Colonic mucosa (tissue), 4 donors: Measurements from ENCODE around the gene GABRD. TPM values are rescaled to one million over a fixed set of nuclear protein-coding genes. Genes with fewer than 3 reads are reported as not detected.

Experiments
- DNase-seq: peaks from one replicate; pipeline ENCODE4 v3.0.0-alpha.2; 2020
- H3K27ac ChIP-seq: fragments of 200-600 bp; one replicate; pipeline ENCODE4 v1.8.0; 2021
- H3K27me3 ChIP-seq: fragments of 200-600 bp; one replicate; pipeline ENCODE4 v1.8.0; 2021
- H3K36me3 ChIP-seq: fragments of 200-600 bp; one replicate; pipeline ENCODE4 v1.8.0; 2021
- H3K4me1 ChIP-seq: fragments of 200-600 bp; one replicate; pipeline ENCODE4 v1.8.0; 2021; ENCODE audit warnings: mild to moderate bottlenecking
- H3K4me3 ChIP-seq: fragments of 200-600 bp; one replicate; pipeline ENCODE4 v1.8.0; 2021
- H3K9ac ChIP-seq, 2 donors: one replicate each; pipeline ENCODE4 v1.7.0; 2013; ENCODE audit warnings: control low read depth in 2 of 2, low read depth in 2 of 2, low read length in 2 of 2
- H3K9me3 ChIP-seq: fragments of 200-600 bp; one replicate; pipeline ENCODE4 v1.8.0; 2021
- intact Hi-C: fragments of 100-400 bp; cut with DNase I; formaldehyde crosslinking; loops from one replicate; pipeline ENCODE4 v1.14.1; 2022
- total RNA-seq, 2 donors: library from RNA; stranded (reverse); fragmentation: NEBNext Ultra II Directional in 1 of 2; extraction: Animal tissue kit (Norgen Biotek cat#: 25700) in 1 of 2; gene quantifications; one replicate each; pipeline ENCODE4 v1.2.1, GENCODE V29; 2021
- TF ChIP-seq, protein P1 (sequence below): fragments of 200-600 bp; IDR thresholded peaks from one replicate; pipeline ENCODE4 v1.8.0; 2022; ENCODE audit warnings: antibody characterized with exemption, mild to moderate bottlenecking
- donor health status: healthy.
- donor health status: DM: no; HTN: no; CAD: no.
- donor health status: DM: no; HTN: no; CAD: no.

Gene GABRD
- total RNA-seq, 2 donors from 2014 or later, result 0.15 to 0.21 TPM

DNA sequence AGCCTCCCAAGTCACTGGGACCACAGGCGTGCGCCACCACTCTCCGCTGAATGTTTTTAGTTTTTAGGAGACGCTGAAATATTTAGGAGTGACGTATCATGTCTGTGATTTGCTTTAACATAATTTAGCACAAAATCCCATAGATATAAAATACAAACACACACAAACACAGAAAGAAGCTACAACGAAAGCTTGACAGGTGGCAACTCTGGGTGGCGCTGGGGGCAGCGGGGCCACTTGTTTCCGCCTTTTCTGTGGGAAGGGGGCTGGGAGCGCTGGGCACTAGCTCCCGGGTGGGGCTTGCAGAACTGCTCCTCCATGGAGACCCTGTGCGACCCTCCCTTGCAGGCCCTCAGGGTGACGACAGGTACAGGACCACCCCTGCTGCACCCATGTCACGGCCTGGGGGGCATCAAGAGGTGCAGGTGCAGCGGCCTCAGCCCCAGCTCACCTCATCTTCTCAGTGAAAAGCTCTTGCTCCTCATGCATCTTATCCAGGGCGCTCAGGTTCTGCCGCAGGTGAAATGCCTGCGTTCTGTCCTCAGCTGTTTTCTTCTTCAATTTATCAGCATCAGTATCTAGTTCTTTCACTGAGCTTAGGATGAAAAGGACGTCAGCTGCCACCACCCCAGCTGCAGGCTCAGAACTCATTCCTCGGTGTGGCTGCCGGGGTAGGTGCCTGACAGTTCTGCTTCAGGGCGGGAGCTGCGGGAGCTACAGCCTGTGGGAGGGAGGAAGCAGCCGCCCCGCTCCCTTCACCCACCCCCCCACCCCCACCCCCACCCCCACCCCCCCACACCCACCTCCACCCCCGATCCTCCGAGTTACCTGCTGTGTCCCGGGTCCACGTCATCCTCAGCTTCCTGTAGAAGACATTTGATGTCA lies 30.8 kb upstream of the GABRD start:
- H3K9me3 ChIP-seq, result no peaks in the 10 kb centered on the region
- H3K27me3 ChIP-seq, result no peaks in the 10 kb centered on the region
- TF ChIP-seq, protein P1, sequence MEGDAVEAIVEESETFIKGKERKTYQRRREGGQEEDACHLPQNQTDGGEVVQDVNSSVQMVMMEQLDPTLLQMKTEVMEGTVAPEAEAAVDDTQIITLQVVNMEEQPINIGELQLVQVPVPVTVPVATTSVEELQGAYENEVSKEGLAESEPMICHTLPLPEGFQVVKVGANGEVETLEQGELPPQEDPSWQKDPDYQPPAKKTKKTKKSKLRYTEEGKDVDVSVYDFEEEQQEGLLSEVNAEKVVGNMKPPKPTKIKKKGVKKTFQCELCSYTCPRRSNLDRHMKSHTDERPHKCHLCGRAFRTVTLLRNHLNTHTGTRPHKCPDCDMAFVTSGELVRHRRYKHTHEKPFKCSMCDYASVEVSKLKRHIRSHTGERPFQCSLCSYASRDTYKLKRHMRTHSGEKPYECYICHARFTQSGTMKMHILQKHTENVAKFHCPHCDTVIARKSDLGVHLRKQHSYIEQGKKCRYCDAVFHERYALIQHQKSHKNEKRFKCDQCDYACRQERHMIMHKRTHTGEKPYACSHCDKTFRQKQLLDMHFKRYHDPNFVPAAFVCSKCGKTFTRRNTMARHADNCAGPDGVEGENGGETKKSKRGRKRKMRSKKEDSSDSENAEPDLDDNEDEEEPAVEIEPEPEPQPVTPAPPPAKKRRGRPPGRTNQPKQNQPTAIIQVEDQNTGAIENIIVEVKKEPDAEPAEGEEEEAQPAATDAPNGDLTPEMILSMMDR, result no peak
- H3K9ac ChIP-seq, result no peak overlapping the region
- intact Hi-C loops, result no loop called here
- no peaks in the 10 kb centered on the region for H3K36me3 ChIP-seq
- no peaks in the 10 kb centered on the region for H3K4me1 ChIP-seq
- DNase-seq, result no peak
- no peak overlapping the region for H3K27ac ChIP-seq
- H3K4me3 ChIP-seq, result no peak overlapping the region

- Histone ChIP-seq H3K9ac (no peak overlapping the region), H3K36me3 (no peaks in the 10 kb centered on the region)
Observed at GRCh38 chr1:1989102-1989542, 30.0 kb upstream of the GABRD start.

DNA sequence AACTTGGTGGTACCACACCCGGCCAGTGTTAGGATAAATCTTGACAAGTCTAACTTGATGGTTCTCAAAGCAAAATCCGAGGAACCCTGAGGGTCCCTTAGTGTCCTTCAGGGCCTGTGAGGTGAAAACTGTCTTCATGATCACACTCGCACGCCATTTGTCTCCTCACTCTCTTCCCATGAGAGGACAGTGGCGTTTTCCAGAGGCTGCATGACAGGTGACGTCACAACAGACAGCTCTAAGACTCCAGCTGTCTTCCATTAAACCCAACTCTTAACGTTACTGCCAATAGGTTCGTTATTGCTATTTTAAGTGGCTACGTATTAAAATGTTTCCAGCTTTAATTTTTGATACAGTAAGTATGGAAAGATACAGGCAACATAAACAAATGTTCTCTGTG lies 29.4 kb upstream of the GABRD start:
- Histone ChIP-seq H3K36me3 (no peaks in the 10 kb centered on the region), H3K4me1 (no peaks in the 10 kb centered on the region), H3K27ac (no peak overlapping the region), H3K9me3 (no peaks in the 10 kb centered on the region), H3K27me3 (no peaks in the 10 kb centered on the region), H3K9ac (no peak overlapping the region), H3K4me3 (no peak overlapping the region)
- DNase-seq, result no peak
- intact Hi-C loops, result no loop called here
- TF ChIP-seq, protein P1, result no peak

More at GRCh38 chr1:1989102-1989542, 30.0 kb upstream of the GABRD start:
- intact Hi-C loops, result no loop called here
- Histone ChIP-seq H3K27me3 (no peaks in the 10 kb centered on the region), H3K4me1 (no peaks in the 10 kb centered on the region), H3K27ac (no peak overlapping the region), H3K4me3 (no peak overlapping the region), H3K9me3 (no peaks in the 10 kb centered on the region)
- no peak for DNase-seq
- TF ChIP-seq, protein P1, result no peak

DNA sequence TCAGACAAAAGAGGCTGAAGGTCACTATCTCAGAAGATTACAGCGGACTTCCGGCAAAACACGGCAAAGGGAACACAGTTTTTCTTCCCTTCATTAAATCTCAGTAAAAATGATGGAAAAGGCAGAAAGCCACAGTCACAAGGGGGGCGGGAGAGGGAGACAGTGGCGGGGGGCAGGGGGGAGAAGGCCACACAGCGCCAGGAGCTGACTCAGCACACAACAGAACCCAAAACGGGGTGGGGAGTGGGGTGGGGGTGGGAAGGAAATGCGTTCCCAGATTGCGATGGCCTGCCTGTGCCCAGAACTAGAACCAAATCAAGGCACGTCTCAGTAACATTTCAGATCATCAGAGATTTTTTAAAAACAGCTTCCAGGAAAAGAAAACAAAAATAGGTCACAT lies 28.9 kb upstream of the GABRD start:
- Histone ChIP-seq H3K36me3 (no peaks in the 10 kb centered on the region), H3K9ac (no peak overlapping the region), H3K4me3 (no peak overlapping the region), H3K9me3 (no peaks in the 10 kb centered on the region), H3K4me1 (no peaks in the 10 kb centered on the region), H3K27me3 (no peaks in the 10 kb centered on the region), H3K27ac (no peak overlapping the region)
- DNase-seq, result no peak
- intact Hi-C loops, result no loop called here
- TF ChIP-seq, protein P1, result no peak

DNA sequence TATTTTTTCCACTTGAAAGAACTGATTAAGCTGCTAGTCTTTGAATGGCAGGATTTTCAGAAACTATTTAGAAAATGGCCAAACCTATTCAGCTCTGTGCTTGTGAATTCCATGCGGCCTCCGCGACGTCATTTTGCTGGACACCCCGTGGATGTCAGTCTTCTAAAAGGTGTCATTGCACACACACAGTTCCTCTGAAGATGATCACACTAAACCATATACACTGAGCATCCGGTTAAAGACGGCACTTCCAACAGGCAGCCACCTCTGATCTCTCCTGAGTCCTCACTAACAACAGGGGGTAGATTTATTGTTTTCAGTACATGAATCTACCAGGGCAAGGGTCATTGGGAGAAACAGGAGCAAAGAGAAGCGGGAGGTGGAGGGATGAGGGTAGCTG lies 24.6 kb upstream of the GABRD start:
- TF ChIP-seq, protein P1, result no peak
- intact Hi-C loops, result no loop called here

More for the DNA sequence above, 24.6 kb upstream of the GABRD start:
- H3K4me1 ChIP-seq, result no peaks in the 10 kb centered on the region
- H3K4me3 ChIP-seq, result no peak overlapping the region
- no peak overlapping the region for H3K27ac ChIP-seq
- no peaks in the 10 kb centered on the region for H3K9me3 ChIP-seq
- no peak overlapping the region for H3K9ac ChIP-seq
- H3K36me3 ChIP-seq, result no peaks in the 10 kb centered on the region
- H3K27me3 ChIP-seq, result no peaks in the 10 kb centered on the region
- DNase-seq, result no peak
